ENCODE data around the gene CHM. TPM values are rescaled to one million over a fixed set of nuclear protein-coding genes. Genes with fewer than 3 reads are reported as not detected.

CHM gene, protein sequence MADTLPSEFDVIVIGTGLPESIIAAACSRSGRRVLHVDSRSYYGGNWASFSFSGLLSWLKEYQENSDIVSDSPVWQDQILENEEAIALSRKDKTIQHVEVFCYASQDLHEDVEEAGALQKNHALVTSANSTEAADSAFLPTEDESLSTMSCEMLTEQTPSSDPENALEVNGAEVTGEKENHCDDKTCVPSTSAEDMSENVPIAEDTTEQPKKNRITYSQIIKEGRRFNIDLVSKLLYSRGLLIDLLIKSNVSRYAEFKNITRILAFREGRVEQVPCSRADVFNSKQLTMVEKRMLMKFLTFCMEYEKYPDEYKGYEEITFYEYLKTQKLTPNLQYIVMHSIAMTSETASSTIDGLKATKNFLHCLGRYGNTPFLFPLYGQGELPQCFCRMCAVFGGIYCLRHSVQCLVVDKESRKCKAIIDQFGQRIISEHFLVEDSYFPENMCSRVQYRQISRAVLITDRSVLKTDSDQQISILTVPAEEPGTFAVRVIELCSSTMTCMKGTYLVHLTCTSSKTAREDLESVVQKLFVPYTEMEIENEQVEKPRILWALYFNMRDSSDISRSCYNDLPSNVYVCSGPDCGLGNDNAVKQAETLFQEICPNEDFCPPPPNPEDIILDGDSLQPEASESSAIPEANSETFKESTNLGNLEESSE
- 25.4 and 32.0 TPM in 2 replicates for total RNA-seq

DNA sequence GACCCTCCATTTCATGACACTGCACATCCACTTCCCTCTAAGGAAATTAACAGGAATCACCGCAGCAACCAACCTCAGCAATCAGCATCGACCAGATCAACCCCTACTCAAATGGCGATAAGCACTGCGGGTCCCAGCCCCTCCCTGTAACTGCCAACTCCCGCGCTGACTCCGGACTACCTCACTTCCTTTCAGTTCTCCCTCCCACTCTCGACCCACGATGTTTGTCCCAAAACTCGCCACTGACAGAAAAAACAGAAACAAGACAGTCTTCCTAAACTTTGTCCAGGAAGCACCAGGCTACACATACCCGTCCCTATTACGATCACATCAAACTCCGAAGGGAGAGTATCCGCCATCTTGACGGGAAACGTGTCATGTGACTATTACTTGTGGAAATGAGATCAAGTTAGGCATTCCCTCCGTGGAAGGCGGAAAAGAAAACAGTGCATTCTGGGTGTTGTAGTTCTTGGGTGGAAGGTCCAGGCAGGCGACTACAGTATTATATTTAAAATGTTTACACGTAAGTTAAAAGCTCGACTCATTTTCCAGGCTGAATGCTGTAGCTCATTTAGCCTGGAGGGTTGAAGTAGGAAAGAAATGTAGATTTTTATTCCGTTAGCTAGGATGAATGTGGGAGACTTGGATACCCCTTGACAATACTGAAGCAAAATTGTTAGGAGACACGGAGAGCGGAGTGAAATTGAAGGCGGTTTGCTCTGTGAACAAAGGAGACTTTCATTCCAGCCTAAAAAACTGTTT is at the start of gene CHM:
CHM (minus strand) TSS at position 385 of the 762 bp plus-strand sequence; CDS start at position 359, 26 bp downstream.
- peak; percentile 84 for DNase-seq (ENCODE audit: low read depth)
- TF ChIP-seq, protein P1, sequence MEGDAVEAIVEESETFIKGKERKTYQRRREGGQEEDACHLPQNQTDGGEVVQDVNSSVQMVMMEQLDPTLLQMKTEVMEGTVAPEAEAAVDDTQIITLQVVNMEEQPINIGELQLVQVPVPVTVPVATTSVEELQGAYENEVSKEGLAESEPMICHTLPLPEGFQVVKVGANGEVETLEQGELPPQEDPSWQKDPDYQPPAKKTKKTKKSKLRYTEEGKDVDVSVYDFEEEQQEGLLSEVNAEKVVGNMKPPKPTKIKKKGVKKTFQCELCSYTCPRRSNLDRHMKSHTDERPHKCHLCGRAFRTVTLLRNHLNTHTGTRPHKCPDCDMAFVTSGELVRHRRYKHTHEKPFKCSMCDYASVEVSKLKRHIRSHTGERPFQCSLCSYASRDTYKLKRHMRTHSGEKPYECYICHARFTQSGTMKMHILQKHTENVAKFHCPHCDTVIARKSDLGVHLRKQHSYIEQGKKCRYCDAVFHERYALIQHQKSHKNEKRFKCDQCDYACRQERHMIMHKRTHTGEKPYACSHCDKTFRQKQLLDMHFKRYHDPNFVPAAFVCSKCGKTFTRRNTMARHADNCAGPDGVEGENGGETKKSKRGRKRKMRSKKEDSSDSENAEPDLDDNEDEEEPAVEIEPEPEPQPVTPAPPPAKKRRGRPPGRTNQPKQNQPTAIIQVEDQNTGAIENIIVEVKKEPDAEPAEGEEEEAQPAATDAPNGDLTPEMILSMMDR (IDR thresholded peaks at IDR 0.05; ENCODE audit: insufficient read depth, low read depth, low read length): no peak
- H3K4me3 ChIP-seq (ENCODE audit: low read depth, low read length): peak within 1 kb of the TSS; percentile 79

DNA sequence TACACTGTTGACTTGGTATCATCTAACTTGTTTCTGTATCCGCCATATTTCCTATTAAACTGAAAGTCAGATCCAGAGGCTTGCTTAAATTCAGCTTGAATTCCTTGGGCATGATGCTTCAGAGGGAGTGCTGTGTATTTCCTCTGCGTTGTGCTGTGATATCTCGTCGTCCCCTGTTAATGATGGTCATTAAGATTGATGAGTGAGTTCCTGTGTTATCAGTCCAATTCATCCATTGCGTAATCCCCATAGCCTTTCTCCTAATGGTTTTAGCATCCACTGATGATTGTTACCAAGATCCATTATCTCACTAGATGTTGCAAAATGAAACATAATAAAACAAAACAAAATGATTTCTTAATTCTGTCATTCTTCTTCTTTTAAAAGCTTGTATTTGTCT is 31.3 kb upstream of the CHM start:
- no peak overlapping the region for H3K4me3 ChIP-seq (ENCODE audit: low read depth, low read length)
- TF ChIP-seq, protein P1 (IDR thresholded peaks at IDR 0.05; ENCODE audit: insufficient read depth, low read depth, low read length): no peak
- no peak for DNase-seq (ENCODE audit: low read depth)

DNA sequence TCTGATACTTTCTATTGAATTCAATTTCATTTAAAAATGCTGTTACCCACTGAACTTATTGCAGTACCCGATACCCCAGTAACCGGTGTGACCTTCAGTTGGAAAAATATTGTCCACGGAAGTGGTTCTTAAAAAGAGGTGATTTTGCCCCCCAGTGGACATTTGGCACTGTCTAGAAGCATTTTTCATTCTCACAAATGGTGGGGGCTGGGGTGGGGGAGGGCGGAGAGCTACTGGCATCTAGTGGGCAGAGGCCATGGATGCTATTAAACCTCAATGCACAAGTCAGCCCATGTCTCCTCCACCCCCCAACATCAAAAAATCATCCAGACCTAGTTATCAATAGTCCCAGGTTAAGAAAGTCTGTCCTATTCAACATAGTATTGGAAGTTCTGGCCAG is 19.6 kb upstream of the CHM start:
- no peak for DNase-seq (ENCODE audit: low read depth)
- no peak overlapping the region for H3K4me3 ChIP-seq (ENCODE audit: low read depth, low read length)
- TF ChIP-seq, protein P1 (IDR thresholded peaks at IDR 0.05; ENCODE audit: insufficient read depth, low read depth, low read length): no peak

DNA sequence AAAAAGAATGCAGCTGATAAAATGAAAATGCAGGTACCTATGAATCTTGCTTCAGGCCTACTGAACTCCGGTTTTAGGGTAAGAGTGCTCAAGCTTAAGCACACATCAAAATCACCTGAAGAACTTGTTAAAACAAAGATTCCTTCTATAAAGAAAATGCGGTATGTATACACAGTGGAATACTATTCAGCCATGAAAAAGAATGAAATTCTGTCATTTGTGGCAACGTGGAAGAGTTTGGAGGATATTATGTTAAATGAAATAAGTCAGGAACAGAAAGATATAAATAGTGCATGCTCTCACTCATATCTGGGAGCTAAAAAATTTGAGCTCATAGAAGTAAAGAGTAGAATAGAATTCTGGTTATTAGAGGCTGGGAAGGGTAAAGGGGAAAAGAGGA is 14.0 kb upstream of the CHM start:
- DNase-seq (ENCODE audit: low read depth): no peak
- no peak overlapping the region for H3K4me3 ChIP-seq (ENCODE audit: low read depth, low read length)
- TF ChIP-seq, protein P1 (IDR thresholded peaks at IDR 0.05; ENCODE audit: insufficient read depth, low read depth, low read length): no peak

DNA sequence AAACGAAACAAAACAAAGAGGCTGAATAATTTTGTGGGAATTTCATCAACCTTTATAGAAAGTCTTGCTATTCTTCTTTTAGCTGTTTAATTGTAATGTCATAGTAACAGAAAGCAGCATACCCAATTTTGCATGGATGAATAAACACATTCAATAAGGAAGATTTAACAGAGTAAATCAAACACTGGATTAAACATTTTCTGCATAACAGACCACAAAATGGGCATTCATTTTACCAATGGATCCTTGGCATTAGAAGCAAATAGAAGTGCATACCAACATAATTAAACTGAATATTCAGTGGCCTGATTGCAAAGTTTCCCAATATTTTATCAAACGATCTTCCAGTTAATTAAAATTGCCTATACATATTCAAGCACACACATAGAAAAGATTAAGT is 4.4 kb upstream of the CHM start:
- TF ChIP-seq, protein P1 (IDR thresholded peaks at IDR 0.05; ENCODE audit: insufficient read depth, low read depth, low read length): no peak
- H3K4me3 ChIP-seq (ENCODE audit: low read depth, low read length): no peak overlapping the region
- DNase-seq (ENCODE audit: low read depth): no peak

DNA sequence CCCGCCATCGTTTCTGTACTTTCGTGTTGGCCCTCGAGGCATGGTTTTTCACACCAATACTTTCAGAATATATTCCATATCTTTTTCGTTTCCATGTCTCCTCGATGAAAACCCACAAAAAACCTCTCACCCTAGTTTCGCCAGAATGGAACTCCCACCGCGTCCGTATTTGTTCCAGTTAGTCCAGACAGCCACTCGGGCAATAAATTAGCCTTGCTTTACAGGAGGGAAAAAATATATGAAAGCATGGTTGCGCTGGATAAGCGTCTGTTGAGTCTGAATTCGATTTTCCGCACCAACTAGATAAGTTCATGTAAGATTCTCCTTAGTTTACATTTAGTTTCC is 550 bp upstream of the CHM start:
- TF ChIP-seq, protein P1 (IDR thresholded peaks at IDR 0.05; ENCODE audit: insufficient read depth, low read depth, low read length): no peak
- peak overlapping the region; percentile 79 for H3K4me3 ChIP-seq (ENCODE audit: low read depth, low read length)
- no peak for DNase-seq (ENCODE audit: low read depth)

Measured in fibroblast of villous mesenchyme (primary cell).